Activated gamma-delta T cell treated with Interleukin-2 at 50 U/mL for 16 hours (primary cell): ENCODE measurements around the gene SOX9.
"Not testable (repeated sequence)": the region's sequence is repeated elsewhere in the genome, so short reads cannot be mapped to it uniquely, and the experiment has no call there.

ENCODE experiments used
- DNase-seq: peaks from one replicate; pipeline ENCODE4 v3.0.0-alpha.2; 2020

Gene SOX9

DNA sequence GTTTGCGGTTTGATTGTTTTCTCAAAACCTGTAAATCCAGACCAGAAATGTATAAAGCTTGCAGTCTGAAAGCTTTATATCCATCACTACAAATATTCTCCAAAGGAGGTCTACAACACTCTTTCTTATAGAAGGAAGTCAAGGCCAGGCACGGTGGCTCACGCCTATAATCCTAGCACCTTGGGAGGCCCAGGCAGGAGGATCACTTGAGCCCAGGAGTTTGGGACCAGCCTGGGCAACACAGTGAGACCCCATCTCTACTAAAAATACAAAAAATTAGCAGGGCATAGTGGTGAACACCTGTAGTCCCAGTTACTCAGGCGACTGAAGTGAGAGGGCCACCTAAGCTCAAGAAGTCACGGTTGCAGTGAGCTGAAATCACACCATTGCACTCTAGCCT, 8.9 kb upstream of the SOX9 start:
- not testable (repeated sequence) for DNase-seq

- DNase-seq: no peak
These were observed 7.1 kb upstream of the SOX9 start for GRCh38 chr17:72113751-72114150.

DNA sequence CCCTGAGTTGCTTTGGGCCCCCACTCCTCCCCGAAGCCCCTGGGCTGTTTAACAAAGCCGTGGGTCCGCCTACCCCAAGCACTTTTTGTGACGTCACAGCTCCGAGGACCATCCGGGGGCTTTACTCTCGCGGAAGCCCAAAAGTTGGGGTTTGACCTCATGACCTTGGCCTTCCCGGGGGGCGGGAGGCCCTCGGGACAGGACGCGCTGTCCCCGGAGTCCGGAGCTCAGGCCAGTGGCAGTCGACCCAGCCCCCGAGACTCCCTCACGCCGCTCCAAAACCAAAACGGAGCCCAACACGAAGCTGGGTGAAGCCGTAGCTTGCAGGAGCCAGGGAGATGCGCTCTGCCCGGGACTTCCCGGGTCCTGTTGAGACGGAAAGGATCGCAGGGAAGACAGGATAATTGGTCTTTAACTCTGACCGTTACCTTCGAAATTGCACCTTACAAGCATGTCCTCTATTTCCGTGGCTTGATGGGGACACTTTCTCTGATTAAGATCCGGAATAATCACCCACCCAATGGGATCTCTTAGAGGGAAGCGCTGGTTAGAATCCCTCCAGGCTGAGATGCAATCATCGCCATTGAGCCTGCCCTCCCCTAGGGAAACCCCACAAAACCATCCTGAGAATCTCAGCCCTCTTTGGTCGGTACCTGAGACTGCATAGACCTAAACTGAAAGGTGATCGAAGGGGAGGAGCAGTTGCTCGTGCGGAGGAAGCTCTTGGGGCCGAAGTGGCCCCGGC, 4.9 kb upstream of the SOX9 start:
- no peak for DNase-seq

DNA sequence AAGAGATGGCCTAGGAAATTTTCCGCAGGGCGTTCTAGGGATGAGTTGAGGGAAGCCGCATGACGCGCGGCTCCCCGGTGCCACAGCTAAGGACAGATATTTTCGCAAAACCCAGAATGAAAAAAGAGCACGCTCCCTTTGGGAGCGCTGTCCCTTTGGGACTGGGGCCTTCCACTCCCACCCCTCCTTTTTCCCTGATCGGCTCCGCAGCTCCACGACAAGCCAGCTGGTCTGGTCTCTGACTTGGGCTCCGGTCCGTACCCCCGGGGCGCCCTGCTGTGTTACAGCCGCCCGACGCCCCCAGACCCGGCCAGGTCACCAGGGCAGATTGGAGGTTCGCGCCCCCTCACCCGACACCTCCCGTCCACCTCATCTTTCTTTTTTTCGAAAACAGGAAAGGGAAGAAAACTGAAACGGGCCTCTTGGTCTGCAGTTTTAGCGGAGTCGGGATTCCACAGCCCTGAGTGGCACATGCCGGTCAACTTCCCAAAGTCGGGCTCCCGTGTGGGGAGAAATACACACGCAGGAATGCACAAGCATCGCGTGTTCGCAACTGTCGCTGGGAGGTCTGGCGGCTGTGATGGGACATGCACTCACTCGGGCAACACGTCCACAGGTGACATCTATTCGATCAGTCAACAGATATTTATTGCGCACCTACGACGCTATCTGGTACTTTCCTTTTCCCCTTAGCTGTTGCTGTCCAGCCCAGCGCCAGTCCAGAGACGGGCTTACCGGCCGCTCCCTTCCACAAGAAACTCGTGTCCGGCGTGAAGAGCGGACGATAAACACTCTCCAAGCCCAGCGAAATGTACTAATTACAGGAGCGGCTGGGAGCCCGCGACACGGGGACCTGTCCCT, 3.9 kb upstream of the SOX9 start:
- DNase-seq: no peak

DNA sequence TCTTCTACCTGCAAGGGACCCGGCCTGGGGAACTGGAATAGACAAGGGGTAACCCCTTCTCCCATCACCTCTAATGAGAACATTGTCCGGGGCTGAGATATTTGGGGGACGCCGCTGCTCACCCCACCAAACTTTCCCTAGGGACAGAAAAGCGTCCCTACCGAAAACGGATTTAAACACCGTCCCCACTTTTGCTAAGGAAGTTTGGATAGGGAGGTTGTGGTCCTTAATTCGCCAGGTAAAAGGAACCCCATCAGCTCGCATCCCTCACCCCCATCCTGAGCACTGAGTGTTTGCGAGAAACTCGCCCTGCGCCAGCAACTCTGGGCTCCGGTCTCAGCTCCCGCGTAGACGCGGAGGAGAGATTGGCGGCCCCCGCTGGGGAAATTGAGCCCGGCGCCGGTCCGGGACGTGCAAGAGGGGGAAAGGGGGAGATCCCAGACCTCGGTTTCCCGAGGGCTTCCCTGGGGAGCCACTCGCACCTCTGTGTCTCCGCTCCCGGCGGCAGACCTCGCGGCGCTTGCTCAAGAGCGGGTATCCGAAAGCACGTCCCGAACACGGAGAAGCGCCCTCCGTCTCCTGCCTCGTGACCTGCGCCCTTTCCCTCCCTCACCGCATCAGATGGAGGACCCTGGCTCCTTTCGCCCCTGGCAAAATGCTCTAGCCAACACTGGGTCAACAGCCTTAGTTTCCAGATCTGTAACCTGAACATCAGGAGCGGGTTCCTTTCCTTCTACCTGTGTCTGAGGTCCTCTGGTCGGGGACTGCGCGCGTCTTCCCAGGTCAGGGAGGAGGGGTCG, 3.1 kb upstream of the SOX9 start:
- DNase-seq: no peak

GRCh38 chr17:72118335-72119076, 2.3 kb upstream of the SOX9 start:
- no peak for DNase-seq

DNA sequence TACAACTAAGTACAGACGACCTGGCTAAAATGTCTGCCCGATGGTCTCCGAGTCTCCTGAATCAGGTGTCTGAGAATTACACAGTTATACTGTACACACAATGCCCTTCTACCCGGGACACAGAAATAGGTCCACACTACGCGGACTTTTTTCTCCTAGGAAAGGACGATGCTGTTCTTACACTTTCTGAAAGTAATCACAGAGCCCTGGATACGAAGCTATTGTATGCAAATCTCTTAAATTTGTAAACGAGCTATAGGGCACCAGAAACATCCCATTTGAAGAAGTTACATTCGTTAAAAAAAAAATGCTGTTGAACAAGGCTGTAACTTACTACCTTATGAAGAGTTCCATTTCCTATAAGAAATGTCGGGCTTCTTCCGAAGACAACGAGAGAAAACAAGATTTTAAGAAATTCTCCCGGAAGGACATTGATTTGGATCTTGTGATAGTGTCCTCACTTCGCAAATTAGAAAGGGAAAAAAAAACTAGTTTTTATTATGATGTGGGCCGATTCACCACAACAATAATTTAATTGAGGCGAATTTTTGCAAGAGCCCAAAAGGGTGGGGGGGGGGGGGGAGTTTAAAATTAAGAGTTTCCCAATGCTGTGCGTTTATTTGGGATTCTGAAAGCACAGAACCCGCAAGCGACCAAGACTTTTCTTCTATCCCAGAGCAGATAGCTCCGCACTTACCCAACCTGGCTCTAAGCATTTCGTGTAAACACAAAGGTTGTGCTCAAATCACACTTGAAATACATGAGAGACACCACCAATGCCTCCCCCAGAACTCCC, 1.5 kb upstream of the SOX9 start:
- no peak for DNase-seq

- no peak for DNase-seq
These were observed 763 bp upstream of the SOX9 start for GRCh38 chr17:72119873-72120641.

- DNase-seq: no peak
These were observed 567 bp downstream of the SOX9 start for GRCh38 chr17:72121164-72122009.

DNA sequence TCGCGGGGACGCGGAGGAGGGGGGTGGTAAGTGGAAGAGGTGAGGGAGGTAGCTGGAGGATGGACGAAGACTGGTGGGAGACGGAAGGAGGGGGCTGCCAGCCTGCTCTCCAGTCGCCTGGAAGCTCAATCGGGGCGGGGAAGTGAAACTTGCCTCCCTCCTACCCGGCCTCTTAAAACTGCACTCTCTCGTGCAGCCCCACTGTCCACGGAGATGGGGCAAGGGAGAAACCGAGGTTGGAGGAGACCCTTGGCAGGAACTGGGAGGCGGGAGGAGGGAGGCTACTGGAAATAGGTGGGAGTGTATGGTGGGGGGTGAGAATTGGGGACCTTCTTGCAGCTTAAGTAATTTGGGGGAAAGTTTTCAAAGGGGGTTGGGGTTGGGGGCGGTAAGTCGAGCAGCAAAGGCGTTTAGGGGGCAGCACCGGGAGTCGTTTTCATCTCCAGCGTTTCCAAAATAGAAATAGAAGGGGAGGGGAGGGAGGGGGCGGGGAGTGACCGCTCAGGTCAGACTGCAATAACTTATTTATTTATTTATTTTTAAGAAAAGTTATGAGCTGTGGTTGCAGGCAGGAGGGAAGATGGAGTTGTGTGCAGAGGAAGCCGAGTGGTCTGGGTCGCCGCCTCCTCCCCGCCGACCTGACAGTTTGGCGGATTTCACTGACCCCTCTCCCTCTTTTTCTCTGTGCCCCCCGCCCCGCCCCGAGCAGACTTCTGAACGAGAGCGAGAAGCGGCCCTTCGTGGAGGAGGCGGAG, 1.4 kb downstream of the SOX9 start:
- DNase-seq: no peak

DNA sequence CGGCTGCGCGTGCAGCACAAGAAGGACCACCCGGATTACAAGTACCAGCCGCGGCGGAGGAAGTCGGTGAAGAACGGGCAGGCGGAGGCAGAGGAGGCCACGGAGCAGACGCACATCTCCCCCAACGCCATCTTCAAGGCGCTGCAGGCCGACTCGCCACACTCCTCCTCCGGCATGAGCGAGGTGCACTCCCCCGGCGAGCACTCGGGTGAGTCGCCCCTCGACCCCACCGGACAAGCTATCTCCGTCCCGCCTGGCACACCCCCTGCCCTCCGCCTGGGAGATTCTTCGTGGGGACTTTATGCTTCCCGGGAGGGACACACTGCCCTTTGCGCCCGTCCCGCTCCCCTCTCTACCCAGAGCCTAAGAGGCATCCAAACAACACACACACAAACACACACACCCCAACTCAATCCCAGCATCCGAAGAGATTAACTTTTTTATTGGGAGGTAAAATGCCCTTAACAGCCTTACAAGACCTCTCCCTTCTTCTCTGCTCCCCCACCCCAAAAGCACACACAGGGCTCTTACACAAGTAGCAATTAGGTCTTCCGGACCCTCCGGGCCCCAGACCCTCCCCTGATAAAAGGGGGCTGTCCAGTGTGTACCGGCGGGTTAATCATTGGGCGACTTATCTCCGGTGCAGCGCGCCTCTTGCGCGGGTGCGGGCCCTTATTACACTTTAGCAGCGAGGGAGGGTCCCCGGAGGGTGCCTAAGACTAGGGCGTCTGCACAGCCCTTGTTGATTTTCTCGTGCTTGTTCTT, 2.1 kb downstream of the SOX9 start:
- DNase-seq: no peak

DNA sequence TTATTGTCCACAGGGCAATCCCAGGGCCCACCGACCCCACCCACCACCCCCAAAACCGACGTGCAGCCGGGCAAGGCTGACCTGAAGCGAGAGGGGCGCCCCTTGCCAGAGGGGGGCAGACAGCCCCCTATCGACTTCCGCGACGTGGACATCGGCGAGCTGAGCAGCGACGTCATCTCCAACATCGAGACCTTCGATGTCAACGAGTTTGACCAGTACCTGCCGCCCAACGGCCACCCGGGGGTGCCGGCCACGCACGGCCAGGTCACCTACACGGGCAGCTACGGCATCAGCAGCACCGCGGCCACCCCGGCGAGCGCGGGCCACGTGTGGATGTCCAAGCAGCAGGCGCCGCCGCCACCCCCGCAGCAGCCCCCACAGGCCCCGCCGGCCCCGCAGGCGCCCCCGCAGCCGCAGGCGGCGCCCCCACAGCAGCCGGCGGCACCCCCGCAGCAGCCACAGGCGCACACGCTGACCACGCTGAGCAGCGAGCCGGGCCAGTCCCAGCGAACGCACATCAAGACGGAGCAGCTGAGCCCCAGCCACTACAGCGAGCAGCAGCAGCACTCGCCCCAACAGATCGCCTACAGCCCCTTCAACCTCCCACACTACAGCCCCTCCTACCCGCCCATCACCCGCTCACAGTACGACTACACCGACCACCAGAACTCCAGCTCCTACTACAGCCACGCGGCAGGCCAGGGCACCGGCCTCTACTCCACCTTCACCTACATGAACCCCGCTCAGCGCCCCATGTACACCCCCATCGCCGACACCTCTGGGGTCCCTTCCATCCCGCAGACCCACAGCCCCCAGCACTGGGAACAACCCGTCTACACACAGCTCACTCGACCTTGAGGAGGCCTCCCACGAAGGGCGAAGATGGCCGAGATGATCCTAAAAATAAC, 3.0 kb downstream of the SOX9 start:
- no peak for DNase-seq

GRCh38 chr17:72124438-72124775, 3.6 kb downstream of the SOX9 start:
- no peak for DNase-seq

GRCh38 chr17:72125226-72125651, 4.4 kb downstream of the SOX9 start:
- DNase-seq: no peak

DNA sequence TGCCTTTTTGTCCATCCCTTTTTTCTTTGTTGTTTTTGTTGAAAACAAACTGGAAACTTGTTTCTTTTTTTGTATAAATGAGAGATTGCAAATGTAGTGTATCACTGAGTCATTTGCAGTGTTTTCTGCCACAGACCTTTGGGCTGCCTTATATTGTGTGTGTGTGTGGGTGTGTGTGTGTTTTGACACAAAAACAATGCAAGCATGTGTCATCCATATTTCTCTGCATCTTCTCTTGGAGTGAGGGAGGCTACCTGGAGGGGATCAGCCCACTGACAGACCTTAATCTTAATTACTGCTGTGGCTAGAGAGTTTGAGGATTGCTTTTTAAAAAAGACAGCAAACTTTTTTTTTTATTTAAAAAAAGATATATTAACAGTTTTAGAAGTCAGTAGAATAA, 4.9 kb downstream of the SOX9 start:
- DNase-seq: no peak

DNA sequence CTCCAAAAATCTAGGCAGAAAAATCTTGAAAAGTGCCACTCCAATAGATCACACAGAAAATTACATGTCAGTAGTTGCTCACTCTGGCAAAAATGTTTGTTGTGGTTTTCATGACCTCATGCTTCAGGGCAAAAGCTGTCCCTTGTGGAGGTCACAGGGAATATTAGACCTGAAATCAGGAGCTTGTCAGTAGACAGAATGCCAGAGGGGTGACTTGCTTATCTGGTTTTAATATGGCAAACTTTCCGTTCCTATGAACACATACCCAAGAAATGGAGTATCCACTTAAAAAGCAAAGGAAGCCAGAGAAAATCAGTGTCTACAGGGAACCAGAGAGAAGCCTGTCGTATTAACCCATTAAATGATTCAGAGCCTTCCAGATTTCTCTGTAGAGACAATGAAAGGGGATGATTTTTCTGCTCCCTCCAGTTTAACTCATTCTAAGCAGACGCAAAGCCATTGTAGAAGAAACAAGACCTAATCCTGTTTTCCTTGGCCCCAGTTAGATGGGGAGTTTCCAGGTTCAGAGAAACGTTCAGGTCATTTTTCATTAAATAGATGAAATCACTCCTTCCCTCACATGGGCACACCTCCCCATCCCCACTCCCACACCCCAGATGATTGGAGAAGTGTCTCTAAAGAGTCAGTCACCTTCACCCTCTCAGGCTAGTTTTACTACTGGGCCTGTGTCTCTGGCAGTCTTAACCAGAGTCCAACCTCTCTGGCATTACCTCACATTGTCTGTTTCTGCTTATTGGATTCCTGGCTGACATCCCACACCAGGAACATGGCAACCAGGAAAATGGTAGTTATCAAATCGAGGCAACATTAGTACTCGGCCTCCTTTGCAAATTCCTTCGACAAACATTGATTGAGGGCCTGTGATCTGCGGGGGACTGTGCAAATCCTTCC, 6.0 kb downstream of the SOX9 start:
- DNase-seq: no peak
